Gastrocnemius medialis (tissue), 4 donors: ENCODE results near the gene CLDN7. TPM values are rescaled to one million over a fixed set of nuclear protein-coding genes. Genes with fewer than 3 reads are reported as not detected.

ENCODE experiments used
- ATAC-seq, 2 donors: fragments of 150-250 bp; one replicate each; pipeline ENCODE4 v1.9.1; 2016
- DNase-seq, 2 donors: peaks; one replicate each; pipeline ENCODE4 v3.0.0-alpha.2; 2019
- H3K27ac ChIP-seq, 4 donors: fragments of 200-600 bp; sonication (generic); 1 replicate in 1 of 4; 2 replicates in 3 of 4; pipeline ENCODE4 v1.5.1; 2016 to 2018; ENCODE audit warnings: mild to moderate bottlenecking in 2 of 4, moderate library complexity in 1 of 4
- H3K27me3 ChIP-seq, 3 donors: fragments of 200-600 bp; sonication (generic) in 2 of 3; 1 replicate in 1 of 3; 2 replicates in 2 of 3; pipeline versions ENCODE4 v1.5.1 to v1.6.0; 2016 to 2019; ENCODE audit warnings: mild to moderate bottlenecking in 1 of 3, moderate library complexity in 1 of 3
- H3K36me3 ChIP-seq, 2 donors: fragments of 200-600 bp; sonication (generic) in 1 of 2; one replicate each; pipeline ENCODE4 v1.5.1; 2017 to 2018
- H3K4me1 ChIP-seq, 2 donors: fragments of 200-600 bp; sonication (generic) in 1 of 2; one replicate each; pipeline ENCODE4 v1.5.1; 2016 to 2017; ENCODE audit warnings: mild to moderate bottlenecking in 2 of 2
- H3K4me3 ChIP-seq, 4 donors: fragments of 200-600 bp; sonication (generic) in 3 of 4; 1 replicate in 1 of 4; 2 replicates in 3 of 4; pipeline ENCODE4 v1.5.1; 2016 to 2019; ENCODE audit warnings: mild to moderate bottlenecking in 2 of 4
- H3K9me3 ChIP-seq, 3 donors: fragments of 200-600 bp; sonication (generic) in 2 of 3; 1 replicate in 1 of 3; 2 replicates in 2 of 3; pipeline ENCODE4 v1.5.1; 2016 to 2019
- POLR2A ChIP-seq, 2 donors: fragments of 450-650 bp; IDR thresholded peaks; one replicate each; pipeline ENCODE4 v1.6.1; 2017; ENCODE audit warnings: antibody characterized with exemption in 2 of 2, mild to moderate bottlenecking in 2 of 2, moderate library complexity in 2 of 2
- in situ Hi-C, 4 donors: fragments of 200-750 bp; cut with MboI; loops; one replicate each; pipeline versions ENCODE4 v1.15.0 to v1.8.0; 2017; ENCODE audit warnings: low sequenced_read_pairs in 4 of 4
- intact Hi-C: fragments of 100-400 bp; cut with DNase I; formaldehyde crosslinking; loops from one replicate; pipeline ENCODE4 v1.15.1; 2023; ENCODE audit warnings: low total_unique reads
- total RNA-seq, 4 donors: library from RNA; depleted of rRNA; stranded (reverse); fragments of >200 nt; gene quantifications; one replicate each; pipeline versions ENCODE4 v1.1.0 to v1.2.3, GENCODE V29; 2016
- TF ChIP-seq, protein P1 (sequence below), 5 experiments: fragments of 450-650 bp in 3 of 5; fragments of 200-600 bp in 2 of 5; sonication (generic) in 2 of 5; IDR thresholded peaks in 4 of 5; conservative IDR thresholded peaks in 1 of 5; 1 replicate in 4 of 5; 2 replicates in 1 of 5; pipeline ENCODE4 v1.5.1; 2016 to 2019; ENCODE audit warnings: antibody characterized with exemption in 5 of 5, mild to moderate bottlenecking in 3 of 5, moderate library complexity in 3 of 5

CLDN7 gene
- total RNA-seq, 4 donors from 2014 or later, result 0.46 to 5.1 TPM; not detected in 2

DNA sequence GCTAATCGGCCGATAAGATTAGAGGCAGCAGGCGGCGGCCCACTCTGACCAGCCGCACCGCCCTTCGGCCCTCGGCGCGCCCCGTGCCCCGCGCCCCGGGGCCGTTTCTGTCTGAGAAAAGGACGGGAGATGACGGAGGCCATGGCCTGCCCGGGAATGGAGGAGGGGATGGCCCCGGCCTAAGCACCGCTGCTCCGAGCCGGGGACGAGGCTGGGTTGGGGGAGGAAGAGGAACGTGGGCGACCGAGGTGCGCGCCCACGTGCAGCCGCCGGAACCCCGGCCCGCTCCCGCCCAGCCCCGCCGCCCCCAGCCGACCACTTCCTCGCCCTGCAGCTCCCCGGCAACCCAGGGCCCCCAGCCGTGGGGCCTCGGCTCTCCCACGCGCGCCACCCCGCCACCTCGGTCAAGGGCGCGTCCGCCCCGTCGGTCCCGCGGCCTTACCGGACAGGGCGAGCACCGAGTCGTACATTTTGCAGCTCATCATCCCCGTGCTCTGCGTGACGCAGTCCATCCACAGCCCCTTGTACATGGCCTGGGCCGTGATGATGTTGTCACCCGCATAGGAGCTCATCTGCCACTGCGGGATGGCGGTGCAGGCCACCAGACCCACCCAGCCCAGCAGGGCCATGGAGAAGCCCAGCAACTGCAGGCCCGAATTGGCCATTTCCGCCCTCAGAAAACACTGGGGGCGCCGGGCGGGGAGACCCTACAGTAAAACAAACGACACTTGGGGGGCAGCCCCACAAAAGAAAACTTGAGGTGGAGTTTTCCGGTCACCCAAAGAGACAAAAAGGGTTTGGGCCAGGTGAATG lies 693 bp downstream of the CLDN7 start:
- H3K36me3 ChIP-seq, result peaks cover 0 to 34% of the 10 kb centered on the region in 2 donors
- peak; percentile 16 to 39 for ATAC-seq
- peak overlapping the region; percentile 52 to 63 (median 53) for H3K4me3 ChIP-seq
- DNase-seq, result no peak
- H3K27ac ChIP-seq, result peak overlapping the region in 1 of 4 donors; percentile 11
- no peaks in the 10 kb centered on the region for H3K9me3 ChIP-seq
- H3K4me1 ChIP-seq, result peaks cover 5 to 9% of the 10 kb centered on the region in 2 donors
- H3K27me3 ChIP-seq, result peaks cover 41 to 52% (median 43%) of the 10 kb centered on the region in 3 donors
- TF ChIP-seq, protein P1, sequence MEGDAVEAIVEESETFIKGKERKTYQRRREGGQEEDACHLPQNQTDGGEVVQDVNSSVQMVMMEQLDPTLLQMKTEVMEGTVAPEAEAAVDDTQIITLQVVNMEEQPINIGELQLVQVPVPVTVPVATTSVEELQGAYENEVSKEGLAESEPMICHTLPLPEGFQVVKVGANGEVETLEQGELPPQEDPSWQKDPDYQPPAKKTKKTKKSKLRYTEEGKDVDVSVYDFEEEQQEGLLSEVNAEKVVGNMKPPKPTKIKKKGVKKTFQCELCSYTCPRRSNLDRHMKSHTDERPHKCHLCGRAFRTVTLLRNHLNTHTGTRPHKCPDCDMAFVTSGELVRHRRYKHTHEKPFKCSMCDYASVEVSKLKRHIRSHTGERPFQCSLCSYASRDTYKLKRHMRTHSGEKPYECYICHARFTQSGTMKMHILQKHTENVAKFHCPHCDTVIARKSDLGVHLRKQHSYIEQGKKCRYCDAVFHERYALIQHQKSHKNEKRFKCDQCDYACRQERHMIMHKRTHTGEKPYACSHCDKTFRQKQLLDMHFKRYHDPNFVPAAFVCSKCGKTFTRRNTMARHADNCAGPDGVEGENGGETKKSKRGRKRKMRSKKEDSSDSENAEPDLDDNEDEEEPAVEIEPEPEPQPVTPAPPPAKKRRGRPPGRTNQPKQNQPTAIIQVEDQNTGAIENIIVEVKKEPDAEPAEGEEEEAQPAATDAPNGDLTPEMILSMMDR (IDR thresholded peaks at IDR 0.05 in 4 of 5, conservative IDR thresholded peaks at IDR 0.05 in 1 of 5), result no peak
- no peak for TF ChIP-seq POLR2A (IDR thresholded peaks at IDR 0.05)
- in situ Hi-C loops (no loop called here), intact Hi-C loops (no loop called here)

DNA sequence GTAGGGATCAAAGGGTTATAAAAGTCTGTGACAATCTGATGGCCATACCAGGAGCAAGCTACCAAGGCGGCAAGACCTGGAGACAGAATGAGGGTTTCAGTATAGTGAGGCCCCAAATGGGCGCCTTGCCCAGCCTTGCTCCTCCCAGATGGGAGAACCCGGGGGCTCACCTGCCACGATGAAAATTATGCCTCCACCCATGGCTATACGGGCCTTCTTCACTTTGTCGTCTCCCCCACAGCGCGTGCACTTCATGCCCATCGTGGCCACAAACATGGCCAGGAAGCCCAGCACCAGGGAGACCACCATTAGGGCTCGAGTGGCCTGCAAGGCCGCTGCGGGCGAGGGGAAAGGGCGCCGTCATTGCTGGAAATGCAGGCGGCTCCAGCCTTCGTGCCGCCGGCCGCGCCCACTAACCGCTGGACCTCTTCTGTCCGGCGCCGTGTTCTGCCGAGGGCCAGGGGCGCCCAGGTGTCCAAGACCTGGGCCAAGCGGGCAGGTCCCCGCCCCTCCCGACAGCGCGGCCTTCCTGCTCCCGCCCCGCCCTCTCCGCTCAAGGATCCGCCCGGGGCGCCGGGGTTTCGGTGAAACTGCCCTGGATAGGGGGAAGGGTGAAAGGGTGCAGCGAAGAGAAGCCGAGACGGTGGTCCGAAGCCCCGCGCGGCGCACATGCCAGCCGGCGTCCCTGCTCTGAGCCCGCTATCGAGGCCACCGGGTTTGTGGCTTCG lies 1.5 kb downstream of the CLDN7 start:
- TF ChIP-seq, protein P1 (IDR thresholded peaks at IDR 0.05 in 4 of 5, conservative IDR thresholded peaks at IDR 0.05 in 1 of 5), result no peak
- TF ChIP-seq POLR2A (IDR thresholded peaks at IDR 0.05), result no peak
- ATAC-seq (peak in 1 of 2 donors; percentile 44), DNase-seq (no peak)
- Histone ChIP-seq H3K9me3 (no peaks in the 10 kb centered on the region), H3K4me3 (peak overlapping the region; percentile 52 to 63 (median 53)), H3K36me3 (peaks cover 0 to 42% of the 10 kb centered on the region in 2 donors), H3K27me3 (peaks cover 41 to 48% (median 43%) of the 10 kb centered on the region in 3 donors), H3K4me1 (peaks cover 5 to 9% of the 10 kb centered on the region in 2 donors), H3K27ac (peak overlapping the region in 1 of 4 donors; percentile 11)
- in situ Hi-C loops (no loop called here), intact Hi-C loops (no loop called here)

DNA sequence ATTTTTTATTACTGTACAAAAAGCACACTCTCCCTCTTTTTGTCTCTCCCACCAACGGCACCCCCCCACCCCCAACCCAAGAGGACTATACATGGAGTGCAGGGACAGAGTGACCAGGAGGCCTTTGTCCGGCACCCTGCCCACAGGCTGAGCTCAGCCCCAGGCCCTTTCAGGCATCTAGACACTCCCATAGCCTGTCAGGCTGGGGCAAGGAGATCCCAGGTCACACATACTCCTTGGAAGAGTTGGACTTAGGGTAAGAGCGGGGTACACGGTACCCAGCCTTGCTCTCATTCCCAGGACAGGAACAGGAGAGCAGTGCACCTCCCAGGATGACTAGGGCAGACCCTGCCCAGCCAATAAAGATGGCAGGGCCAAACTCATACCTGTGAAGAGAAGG lies 2.1 kb downstream of the CLDN7 start:
- in situ Hi-C loops (no loop called here), intact Hi-C loops (no loop called here)
- peaks cover 0 to 49% of the 10 kb centered on the region in 2 donors for H3K36me3 ChIP-seq
- H3K9me3 ChIP-seq, result no peaks in the 10 kb centered on the region
- ATAC-seq (no peak), DNase-seq (no peak)
- H3K4me3 ChIP-seq, result no peak overlapping the region
- H3K27ac ChIP-seq, result no peak overlapping the region
- TF ChIP-seq, protein P1 (IDR thresholded peaks at IDR 0.05 in 4 of 5, conservative IDR thresholded peaks at IDR 0.05 in 1 of 5), result no peak
- no peak for TF ChIP-seq POLR2A (IDR thresholded peaks at IDR 0.05)
- peaks cover 5 to 9% of the 10 kb centered on the region in 2 donors for H3K4me1 ChIP-seq
- peaks cover 41 to 45% (median 43%) of the 10 kb centered on the region in 3 donors for H3K27me3 ChIP-seq

DNA sequence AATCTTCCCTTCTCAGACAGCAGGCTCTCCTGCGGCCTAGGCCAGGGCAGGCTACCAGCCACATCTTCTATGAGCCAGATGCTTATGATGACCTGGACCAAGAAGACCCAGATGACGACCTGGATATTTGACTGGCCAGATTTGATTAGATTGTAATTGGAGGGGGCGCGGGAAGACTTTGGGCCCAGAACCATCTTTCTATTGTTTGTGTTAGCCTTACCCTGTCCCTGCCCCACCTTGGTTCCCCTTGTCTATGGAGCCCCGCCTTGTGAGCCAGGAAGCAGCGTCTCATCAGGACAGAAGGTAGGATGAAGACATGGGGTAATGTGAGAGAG lies 2.8 kb downstream of the CLDN7 start:
- Histone ChIP-seq H3K4me1 (peaks cover 5 to 9% of the 10 kb centered on the region in 2 donors), H3K4me3 (no peak overlapping the region), H3K27me3 (peaks cover 38 to 41% (median 39%) of the 10 kb centered on the region in 3 donors), H3K9me3 (no peaks in the 10 kb centered on the region), H3K27ac (no peak overlapping the region), H3K36me3 (peaks cover 0 to 55% of the 10 kb centered on the region in 2 donors)
- DNase-seq, result no peak
- ATAC-seq, result no peak
- in situ Hi-C loops (loop anchor here in 1 of 4 donors (10.0 kb wide), 1 partner anchor 45 kb away; the partner anchor contains the start of gene EIF5A), intact Hi-C loops (no loop called here)
- TF ChIP-seq POLR2A (IDR thresholded peaks at IDR 0.05), result no peak
- TF ChIP-seq, protein P1 (IDR thresholded peaks at IDR 0.05 in 4 of 5, conservative IDR thresholded peaks at IDR 0.05 in 1 of 5), result no peak
